T follicular helper cell (primary cell): ENCODE results near the gene PLOD2.

Experiments
- DNase-seq: peaks from one replicate; pipeline ENCODE4 v3.0.0-alpha.2; 2020; ENCODE audit warnings: low read depth

Gene PLOD2

DNA sequence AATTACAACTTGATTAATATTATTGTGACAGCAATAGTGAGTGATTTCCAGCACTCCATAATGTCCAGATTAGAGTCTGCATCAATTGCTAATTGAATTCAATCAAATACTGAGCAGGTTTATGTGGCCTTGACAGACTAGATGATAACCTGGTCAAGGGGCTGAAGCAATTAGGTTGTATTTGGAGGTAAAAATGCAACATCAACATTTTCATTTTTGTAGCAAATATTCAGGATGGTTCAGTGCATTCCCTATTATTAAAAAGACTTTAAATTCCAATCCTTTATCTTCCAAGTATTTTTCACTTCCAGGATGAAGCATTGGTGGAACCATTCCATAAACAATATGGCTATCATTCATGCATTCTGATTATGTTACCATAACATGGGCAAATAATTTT is 120.4 kb downstream of the PLOD2 start:
- no peak for DNase-seq

DNA sequence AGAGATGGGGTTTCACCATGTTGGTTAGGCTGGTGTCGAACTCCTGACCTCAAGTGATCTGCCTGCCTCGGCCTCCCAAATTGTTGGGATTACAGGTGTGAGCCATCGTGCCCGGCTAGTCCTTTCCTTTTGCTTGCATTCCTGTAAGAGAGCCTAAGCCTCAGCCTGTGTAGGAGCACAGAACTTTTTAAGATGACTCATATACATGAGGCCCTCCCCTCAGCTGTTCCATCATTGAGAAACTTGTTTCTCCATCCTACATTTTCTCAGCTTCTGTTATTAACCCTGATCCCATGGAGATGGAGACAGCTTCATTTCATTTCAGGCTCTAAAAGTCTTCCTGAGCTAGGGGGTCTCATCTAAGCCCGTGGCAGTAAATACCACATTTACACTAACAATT is 123.3 kb downstream of the PLOD2 start:
- no peak for DNase-seq

DNA sequence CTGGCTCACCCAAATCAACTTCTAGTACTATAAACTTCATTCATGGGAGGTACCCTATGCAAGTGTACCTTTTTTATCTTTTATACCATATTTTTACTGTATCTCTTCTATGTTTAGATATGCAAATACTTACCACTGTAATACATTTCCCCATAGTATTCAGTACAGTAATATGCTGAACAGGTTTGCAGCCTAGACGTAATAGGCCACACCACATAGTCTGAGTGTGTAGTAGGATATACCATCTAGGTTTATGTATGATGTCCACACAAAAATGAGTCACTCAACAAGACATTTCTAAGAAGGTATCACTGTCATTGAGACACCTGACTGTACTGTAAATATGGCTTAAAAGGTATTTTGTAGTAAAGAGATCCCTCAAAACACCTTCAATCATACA is 124.7 kb downstream of the PLOD2 start:
- no peak for DNase-seq

DNA sequence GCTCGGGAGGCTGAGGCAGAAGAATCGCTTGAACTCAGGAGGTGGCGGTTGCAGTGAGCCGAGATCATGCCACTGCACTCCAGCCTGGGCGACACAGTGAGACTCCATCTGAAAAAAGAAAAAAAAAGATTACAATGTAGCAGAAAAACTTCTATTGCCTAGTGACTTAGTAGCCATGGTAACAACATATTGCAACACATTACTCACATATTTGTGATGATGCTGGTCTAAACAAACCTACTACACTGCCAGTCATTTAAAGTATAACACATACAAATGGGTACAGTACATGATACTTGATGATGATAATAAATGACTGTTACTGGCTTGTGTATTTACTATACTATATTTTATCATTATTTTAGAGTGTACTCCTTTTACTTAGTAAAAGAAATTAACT is 125.6 kb downstream of the PLOD2 start:
- DNase-seq, result no peak

DNA sequence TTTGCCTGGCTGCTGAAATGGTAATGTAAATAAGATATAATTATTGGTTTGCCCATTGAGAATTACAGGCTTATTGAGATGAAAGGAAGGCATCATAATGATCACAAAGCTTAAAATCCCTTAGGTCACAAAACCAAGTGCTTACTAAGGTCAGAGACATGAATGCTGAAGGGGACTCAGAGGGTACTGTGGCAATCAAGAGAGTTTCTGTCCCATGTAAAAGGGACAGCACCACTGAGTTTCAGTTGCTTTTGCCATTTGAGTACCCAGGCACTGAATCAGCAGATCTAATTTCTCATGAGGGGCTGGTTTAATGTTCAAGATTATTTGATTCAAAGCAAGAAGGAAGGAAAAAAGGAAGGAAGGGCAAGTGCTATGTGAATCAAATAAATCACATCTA is 127.0 kb downstream of the PLOD2 start:
- no peak for DNase-seq

DNA sequence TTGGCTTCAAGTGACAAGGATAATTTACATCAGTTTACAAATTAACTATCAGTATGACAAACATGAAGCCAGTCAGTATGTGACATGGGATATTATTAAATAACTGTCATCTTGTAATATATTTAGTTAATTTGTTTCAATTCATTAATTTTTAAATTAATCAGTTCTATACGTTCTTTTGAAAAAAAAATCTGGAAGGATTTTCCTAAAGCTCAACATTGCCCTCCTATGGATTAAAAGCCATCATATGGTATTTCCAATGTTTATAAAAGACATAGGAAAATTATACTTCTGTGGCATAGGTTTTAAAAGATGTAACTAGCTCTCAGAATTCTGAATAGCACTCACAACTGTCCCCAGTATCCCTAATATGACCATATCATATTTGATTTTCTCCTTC is 134.4 kb downstream of the PLOD2 start:
- no peak for DNase-seq

DNA sequence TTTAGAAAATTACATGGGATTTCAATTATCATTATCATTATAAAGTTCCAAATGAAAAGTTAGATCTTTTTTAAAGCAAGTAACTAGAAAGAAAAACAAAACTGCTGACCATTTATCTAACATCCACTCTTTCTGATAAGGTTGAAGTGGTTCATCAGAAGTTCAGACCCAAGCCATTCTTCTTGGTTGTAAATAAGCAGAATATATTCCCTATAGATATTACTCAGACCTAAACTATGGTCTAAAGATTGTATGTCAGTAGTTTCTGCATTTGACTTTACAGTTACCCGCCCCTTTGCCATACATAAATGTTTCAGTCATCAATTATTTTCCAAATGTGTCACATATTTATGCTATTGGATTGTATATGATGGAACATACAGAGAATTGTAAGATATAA is 136.7 kb downstream of the PLOD2 start:
- no peak for DNase-seq

DNA sequence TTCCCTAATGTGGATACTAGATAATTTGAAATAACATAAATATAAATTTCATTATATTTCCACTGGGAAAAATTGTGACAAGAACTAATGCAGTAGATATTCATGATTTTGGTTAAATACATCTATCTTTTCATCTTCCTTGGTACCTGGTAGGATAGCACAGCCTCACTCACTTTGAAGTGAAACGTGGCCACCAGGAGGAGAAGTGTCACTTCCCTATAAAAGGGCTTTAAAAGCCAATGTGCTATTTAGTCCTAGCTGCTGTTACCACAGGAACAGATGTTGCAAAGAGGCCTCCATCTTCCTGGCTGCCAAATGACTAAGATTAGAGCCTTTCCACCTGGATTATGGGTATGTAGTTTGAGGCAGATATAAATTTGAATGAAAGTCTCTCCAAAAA is 140.0 kb downstream of the PLOD2 start:
- no peak for DNase-seq

DNA sequence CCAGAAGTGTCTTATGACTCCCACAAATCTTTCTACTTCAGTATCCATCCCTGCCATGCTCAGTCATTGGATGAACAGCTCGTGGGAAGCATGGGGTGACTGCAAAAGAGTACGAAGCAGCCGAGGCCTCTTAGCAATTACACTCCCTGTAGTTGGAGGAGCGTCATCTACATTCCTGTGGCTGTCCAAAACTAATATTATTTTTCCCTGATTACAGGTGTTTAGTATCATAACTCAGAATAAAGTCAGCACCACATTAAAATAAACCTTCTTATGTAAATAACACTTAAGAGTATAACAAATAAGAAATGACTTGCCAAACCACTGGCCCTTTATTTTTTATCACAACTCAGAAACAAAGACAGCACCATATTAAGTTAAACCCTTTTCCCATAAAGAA is 141.5 kb downstream of the PLOD2 start:
- DNase-seq, result no peak
